Muscle of back (tissue), 11 donors: Measurements from ENCODE around the gene CYP27A1. TPM values are rescaled to one million over a fixed set of nuclear protein-coding genes. Genes with fewer than 3 reads are reported as not detected.
"Not testable (repeated sequence)": the region's sequence is repeated elsewhere in the genome, so short reads cannot be mapped to it uniquely, and the experiment has no call there.

Experiments
- DNase-seq, 3 donors: peaks; one replicate each; pipeline versions ENCODE4 v3.0.0 to v3.0.0-alpha.2; 2013
- polyA plus RNA-seq, 10 donors: library from polyadenylated mRNA; unstranded; fragments of 120-200 nt; gene quantifications; one replicate each; pipeline ENCODE4 v1.2.1, GENCODE V29; 2013; ENCODE audit not compliant: insufficient read length in 10 of 10

The CYP27A1 gene
- polyA plus RNA-seq, 10 donors = 10.8 to 22.9 (median 19.0) TPM

DNA sequence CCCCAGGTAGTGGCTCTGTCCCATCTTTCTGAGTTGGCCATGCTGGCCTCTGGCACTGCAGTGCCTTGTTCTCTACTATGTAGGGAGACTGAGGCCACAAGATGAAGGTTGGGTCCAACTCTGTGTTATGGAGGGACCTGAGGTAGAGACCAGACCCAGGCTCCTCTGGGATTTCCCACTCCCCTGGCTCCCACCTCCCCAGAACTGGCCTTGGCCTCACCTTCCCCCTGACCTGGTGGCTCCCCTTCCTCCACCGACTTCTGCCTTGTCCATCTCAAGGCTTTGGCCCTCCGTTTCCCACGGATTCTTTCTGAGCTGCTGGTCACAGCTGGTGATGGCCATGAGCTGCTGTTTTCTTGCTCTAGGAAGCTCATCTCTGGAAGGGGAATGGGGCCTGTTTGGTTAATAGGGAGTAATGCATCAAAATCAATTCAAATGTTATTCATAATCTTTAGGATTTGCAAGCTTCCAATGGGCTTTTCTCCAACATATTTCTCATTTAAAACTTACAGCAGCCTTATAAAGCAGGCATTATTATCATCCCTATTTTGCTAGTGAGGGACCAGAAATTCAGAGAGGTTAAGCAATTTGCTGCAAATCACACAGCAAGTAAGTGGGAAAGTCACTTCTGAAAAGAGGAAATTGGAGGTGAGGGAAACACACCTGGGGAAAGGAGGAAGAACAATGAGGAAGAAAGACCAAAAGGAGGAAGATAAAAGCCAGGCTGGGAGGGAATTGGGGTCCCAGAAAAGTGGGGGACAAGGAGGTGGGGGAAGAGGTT lies 48.8 kb downstream of the CYP27A1 start:
- DNase-seq = no peak

DNA sequence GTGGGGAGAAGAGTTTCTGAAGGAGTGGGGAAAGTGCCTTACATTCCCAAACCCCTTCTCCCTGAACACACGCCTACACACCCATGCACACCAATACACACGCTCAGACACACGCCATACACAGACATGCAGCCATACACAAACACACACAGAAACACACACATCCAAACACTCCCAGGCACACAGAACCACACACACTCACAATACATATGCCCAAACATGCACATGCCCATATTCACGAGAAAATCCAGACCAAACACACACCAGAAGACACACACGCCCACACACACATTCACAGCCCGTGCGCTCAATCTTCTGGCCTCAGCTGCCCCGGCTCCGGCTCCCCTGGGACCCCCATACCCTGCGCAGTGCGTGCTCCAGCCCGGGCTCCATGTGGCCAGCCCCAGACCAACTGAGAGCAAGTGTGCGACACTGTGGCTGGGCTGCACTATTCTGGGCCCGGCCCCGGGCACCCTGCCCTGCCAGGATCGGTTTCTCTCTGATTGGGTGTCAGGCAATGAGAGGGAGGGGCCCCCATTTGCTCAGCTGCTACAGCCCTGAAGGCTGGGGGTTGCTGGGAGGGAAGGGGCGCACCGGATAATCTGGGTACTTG lies 49.5 kb downstream of the CYP27A1 start, which contains the start of gene PRKAG3:
Gene PRKAG3 (minus strand): TSS at position 426 of the 613 bp plus-strand sequence.
- DNase-seq = peak; percentile 47 to 70 (median 69)

DNA sequence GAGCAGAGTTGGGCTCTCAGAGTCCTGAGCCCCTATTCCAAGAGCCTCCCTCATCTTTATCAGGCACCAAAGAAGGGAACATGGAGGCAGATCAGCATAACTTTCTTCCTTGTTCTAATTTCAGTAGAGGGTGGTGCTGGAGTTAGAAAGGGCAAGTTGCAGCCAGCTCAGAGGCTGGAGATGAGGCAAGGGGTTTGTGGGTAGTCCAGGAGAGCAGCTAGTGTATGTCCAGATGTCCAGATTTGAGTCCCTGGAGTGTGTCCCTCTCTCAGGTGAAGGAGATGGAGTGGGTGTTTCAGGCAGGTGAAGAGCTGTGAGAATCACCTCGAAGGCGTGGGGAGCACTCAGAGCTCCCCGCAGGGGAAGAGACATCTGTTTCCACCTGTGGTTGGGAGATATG lies 50.1 kb downstream of the CYP27A1 start:
- DNase-seq = peak in 1 of 3 donors; percentile 24

DNA sequence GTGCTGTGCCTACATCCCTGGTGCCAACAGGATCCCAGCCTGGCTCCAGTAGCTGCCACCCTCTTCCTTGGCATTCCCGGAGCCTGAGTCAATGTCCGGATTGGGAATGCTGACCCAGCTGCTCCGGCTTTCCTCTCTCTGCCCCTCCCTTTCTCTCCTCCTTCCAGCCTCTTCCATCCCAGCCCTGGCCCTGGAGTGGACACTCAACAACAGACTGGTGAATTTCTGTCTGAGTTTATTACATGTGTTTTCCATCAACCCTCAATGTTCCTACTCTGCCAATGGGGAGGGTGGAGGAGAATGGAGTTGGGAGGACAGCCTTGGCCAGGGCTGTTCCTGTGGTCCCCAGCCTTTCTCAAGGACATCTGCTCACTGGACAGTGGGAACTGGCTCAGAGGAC lies 50.6 kb downstream of the CYP27A1 start:
- DNase-seq = peak; percentile 59 to 69 (median 66)

DNA sequence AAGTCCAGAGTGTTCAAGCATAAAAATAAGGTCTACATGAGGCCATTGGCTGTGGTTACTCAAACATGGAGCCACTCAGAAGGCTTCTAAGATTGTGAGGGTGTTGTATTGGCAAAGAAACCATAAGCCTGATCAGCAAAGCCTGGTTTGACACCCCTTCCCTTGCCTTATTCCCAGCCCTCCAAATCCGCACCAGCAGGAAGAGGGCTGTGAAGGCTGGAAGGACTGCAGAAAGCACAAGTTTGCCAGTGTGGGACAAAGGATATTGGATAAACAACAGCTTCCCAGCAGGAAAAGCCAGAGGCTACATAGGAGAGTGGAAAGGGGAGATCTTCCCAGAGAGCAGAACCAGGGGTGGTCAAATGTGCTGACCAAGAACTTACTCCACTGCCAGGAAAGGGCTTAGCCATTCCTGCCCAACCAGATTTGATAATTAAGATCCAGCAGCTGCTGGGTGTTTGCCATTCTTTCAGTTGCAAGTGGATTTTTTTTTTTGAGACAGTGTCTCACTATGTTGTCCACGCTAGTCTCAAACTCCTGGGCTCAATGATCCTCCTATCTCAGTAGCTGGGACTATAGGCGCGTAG lies 51.2 kb downstream of the CYP27A1 start:
- peak in 2 of 3 donors; percentile 41 to 43 for DNase-seq

- DNase-seq = no peak
These were observed 52.7 kb downstream of the CYP27A1 start for GRCh38 chr2:218834685-218835084.

- DNase-seq = no peak
These were observed 55.5 kb downstream of the CYP27A1 start for GRCh38 chr2:218837495-218837894.

- no peak for DNase-seq
These were observed 57.5 kb downstream of the CYP27A1 start for GRCh38 chr2:218839430-218839829.

DNA sequence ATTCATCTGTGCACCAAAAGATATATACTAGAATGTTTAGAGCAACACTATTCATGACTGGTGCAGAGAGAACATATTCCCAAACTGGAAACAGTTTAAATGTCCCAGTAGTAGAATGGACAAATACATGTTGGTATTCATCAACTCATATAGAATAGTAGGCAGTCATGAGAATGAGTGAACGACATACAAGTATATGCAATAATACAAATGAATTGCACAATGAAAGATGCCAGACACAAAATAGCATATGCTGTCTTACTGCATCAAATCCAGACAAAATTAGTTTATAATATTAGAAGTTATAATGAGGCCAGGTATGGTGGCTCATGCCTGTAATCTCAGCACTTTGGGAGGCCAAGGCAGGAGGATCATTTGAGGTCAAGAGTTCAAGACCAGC lies 57.9 kb downstream of the CYP27A1 start:
- DNase-seq = no peak

DNA sequence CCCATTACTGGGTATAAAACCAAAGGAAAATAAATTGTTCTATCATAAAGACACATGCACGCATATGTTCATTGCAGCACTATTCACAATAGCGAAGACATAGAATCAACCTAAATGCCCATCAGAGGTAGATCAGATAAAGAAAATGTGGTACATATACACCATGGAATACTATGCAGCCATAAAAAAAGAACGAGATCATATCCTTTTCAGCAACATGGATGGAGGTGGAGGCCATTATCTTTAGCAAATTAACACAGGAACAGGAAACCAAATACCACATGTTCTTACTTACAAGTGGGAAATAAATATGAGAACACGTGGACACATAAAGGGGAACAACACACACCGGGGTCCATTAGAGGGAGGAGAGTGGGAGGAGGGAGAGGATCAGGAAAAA lies 62.4 kb downstream of the CYP27A1 start:
- DNase-seq = not testable (repeated sequence)

DNA sequence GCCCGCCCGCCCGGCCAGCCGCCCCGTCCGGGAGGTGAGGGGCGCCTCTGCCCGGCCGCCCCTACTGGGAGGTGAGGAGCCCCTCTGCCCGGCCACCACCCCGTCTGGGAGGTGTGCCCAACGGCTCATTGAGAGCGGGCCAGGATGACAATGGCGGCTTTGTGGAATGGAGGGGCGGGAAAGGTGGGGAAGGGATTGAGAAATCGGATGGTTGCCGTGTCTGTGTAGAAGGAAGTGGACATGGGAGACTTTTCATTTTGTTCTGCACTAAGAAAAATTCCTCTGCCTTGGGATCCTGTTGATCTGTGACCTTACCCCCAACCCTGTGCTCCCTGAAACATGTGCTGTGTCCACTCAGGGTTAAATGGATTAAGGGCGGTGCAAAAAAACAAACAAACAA lies 65.0 kb downstream of the CYP27A1 start:
- not testable (repeated sequence) for DNase-seq

GRCh38 chr2:218849721-218850120 lies 67.8 kb downstream of the CYP27A1 start:
- DNase-seq = no peak

- DNase-seq = no peak
These were observed 68.8 kb downstream of the CYP27A1 start for GRCh38 chr2:218850796-218851195.

DNA sequence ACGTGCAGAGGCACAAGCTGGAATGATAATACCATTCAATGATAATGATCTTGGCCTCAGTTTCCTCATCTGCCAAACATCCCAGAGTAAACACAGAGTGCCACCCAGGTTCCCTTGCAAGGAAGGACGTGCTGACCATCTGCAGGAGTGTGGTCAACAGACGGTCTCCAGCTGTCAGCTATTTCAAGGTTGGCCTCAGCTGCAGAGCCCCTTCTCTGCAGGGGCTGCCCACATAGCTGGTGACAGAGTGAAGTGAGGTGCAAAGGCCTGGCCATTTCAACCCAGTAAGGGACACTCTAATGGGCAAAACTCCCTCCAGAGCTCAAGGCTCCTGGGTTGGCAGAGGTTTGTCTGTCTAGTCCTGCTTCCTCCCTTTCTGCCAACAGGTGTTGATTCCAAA lies 69.3 kb downstream of the CYP27A1 start:
- no peak for DNase-seq

DNA sequence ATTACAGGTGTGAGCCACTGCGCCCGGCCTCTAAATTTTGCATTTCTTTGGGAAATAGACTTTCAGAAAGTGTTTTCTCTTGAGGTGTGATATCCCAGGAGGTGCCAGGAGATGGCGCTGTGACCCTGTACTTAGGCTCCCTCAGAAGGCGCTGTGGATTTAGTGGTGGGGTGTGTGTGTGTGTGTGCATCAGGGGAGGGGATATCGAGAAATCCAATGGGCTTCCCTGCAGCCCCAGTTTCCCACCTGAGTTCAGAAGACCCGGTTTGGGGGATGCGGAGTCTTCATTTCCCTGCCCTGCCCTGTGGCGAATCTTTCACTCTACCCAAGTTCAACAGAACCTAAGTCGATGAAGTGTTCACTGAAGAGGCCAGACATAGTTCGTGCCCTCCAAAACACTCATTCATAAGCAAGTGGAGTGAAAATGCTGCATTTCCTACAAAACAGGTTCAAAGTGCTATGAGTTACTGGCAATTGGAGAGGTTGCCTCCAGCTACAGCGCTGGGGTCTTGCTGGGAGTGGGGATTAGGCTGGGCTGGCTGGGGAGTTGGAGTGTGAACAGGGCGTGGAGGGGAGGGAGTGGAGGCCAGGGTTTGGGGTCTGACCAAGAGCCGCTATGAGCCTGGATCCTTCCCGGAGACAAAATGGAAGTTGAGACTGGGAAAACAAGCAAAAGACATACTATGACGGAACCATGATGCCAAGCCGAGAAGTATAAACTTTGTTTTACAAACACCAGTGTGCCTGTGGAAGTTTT lies 71.1 kb downstream of the CYP27A1 start:
- peak in 1 of 3 donors; percentile 57 for DNase-seq

DNA sequence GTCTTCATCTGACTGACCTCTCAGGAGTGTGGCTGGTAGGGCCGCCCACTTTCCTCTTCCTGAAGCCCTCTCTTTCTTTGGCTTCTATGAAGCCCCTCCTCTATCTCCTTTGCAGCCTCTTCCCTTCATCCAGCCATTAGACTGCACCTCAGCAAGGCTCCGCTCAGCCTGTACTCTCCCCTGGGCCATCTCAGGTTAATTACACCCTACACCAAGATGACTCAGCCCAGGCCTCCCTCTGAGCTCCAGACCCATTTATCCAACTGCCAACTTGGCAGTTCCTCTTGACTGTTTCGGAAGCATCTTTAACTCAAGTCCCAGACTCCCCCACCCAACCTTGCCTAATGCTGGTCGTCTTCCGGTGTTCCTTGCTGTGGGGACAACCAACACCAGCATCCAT lies 71.8 kb downstream of the CYP27A1 start:
- no peak for DNase-seq

DNA sequence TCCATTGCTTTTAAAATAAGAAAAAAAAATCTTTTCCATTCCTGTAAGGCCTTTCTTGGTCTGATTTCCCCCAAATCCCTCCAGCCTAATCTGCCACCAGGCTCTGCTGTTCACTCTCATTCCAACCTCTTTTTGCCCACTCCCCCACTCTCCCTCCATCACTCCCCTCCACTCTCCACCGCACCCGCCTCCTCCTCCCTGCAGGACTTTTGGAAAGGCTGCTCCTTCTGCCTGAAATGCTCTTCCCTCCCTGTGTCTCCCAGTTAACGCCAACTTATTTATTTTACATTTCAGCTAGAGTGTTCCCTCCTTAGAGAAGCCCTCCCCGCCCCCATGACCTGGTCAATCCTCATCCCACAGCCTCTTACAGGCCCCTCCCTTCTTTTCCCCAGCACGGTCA lies 72.9 kb downstream of the CYP27A1 start:
- DNase-seq = no peak

GRCh38 chr2:218855305-218856166 lies 73.6 kb downstream of the CYP27A1 start:
- DNase-seq = no peak

GRCh38 chr2:218856167-218856895 lies 74.4 kb downstream of the CYP27A1 start:
- no peak for DNase-seq

- no peak for DNase-seq
These were observed 74.9 kb downstream of the CYP27A1 start for GRCh38 chr2:218856896-218857243.
